Mesenchymal stem cell (in vitro differentiated cells and primary cell): ENCODE measurements around the gene CFD.

Experiments used
- DNase-seq: peaks from one replicate; pipeline ENCODE4 v3.0.0-alpha.2; 2013
- H2AFZ ChIP-seq: one replicate; pipeline ENCODE4 v1.6.1; 2013; ENCODE audit warnings: low read depth, mild to moderate bottlenecking, control low read depth, inconsistent platforms, low read length, moderate library complexity
- H2AK5ac ChIP-seq: 2 replicates; pipeline ENCODE4 v1.6.1; 2013; ENCODE audit warnings: low read length, moderate library complexity, mild to moderate bottlenecking, inconsistent platforms; ENCODE audit not compliant: severe bottlenecking
- H2BK120ac ChIP-seq: one replicate; pipeline ENCODE4 v1.6.1; 2013; ENCODE audit warnings: low read depth, mild to moderate bottlenecking, inconsistent platforms, low read length, moderate library complexity
- H2BK12ac ChIP-seq, 2 experiments: one replicate each; pipeline ENCODE4 v1.6.1; 2013; ENCODE audit warnings: inconsistent platforms in 2 of 2, low read length in 2 of 2, mild to moderate bottlenecking in 2 of 2, moderate library complexity in 2 of 2, control low read depth in 1 of 2
- H2BK15ac ChIP-seq: one replicate; pipeline ENCODE4 v1.6.1; 2013; ENCODE audit warnings: mild to moderate bottlenecking, low read depth, inconsistent platforms; ENCODE audit not compliant: poor library complexity, severe bottlenecking
- H2BK5ac ChIP-seq: 2 replicates; pipeline ENCODE4 v1.6.1; 2013; ENCODE audit warnings: low read depth, mild to moderate bottlenecking, low read length, control low read depth, inconsistent platforms; ENCODE audit not compliant: poor library complexity, severe bottlenecking
- H3K14ac ChIP-seq, 2 experiments: one replicate each; pipeline ENCODE4 v1.6.1; 2013; ENCODE audit warnings: inconsistent platforms in 2 of 2, low read length in 2 of 2, control low read depth in 1 of 2, mild to moderate bottlenecking in 1 of 2, moderate library complexity in 1 of 2
- H3K18ac ChIP-seq, 2 experiments: one replicate each; pipeline ENCODE4 v1.6.1; 2013; ENCODE audit warnings: inconsistent platforms in 2 of 2, low read length in 2 of 2, control low read depth in 1 of 2, low read depth in 1 of 2, mild to moderate bottlenecking in 1 of 2
- H3K23ac ChIP-seq, 2 experiments: one replicate each; pipeline ENCODE4 v1.6.1; 2013; ENCODE audit warnings: inconsistent platforms in 2 of 2, low read length in 2 of 2, mild to moderate bottlenecking in 2 of 2, moderate library complexity in 2 of 2, control low read depth in 1 of 2
- H3K27ac ChIP-seq: 2 replicates; pipeline ENCODE4 v1.5.1; 2013; ENCODE audit warnings: mild to moderate bottlenecking, moderate library complexity, low read length, control low read depth, inconsistent platforms; ENCODE audit not compliant: poor library complexity, severe bottlenecking
- H3K27me3 ChIP-seq, 2 experiments: 2 replicates each; pipeline versions ENCODE4 v1.6.1 to v1.7.0; 2013; ENCODE audit warnings: low read length in 2 of 2, mild to moderate bottlenecking in 2 of 2, moderate library complexity in 2 of 2, control low read depth in 1 of 2, inconsistent platforms in 1 of 2; ENCODE audit not compliant: control insufficient read depth in 1 of 2, insufficient read depth in 1 of 2
- H3K36me3 ChIP-seq, 2 experiments: 2 replicates each; pipeline versions ENCODE4 v1.6.1 to v1.7.0; 2013; ENCODE audit warnings: low read length in 2 of 2, control low read depth in 1 of 2, inconsistent platforms in 1 of 2, low read depth in 1 of 2, mild to moderate bottlenecking in 1 of 2; ENCODE audit not compliant: insufficient read depth in 2 of 2, control insufficient read depth in 1 of 2
- H3K4ac ChIP-seq, 2 experiments: one replicate each; pipeline ENCODE4 v1.6.1; 2013; ENCODE audit warnings: inconsistent platforms in 2 of 2, low read length in 2 of 2, mild to moderate bottlenecking in 2 of 2, moderate library complexity in 2 of 2, control low read depth in 1 of 2, low read depth in 1 of 2
- H3K4me1 ChIP-seq: 2 replicates; pipeline ENCODE4 v1.6.1; 2013; ENCODE audit warnings: low read depth, low read length, control low read depth; ENCODE audit not compliant: control insufficient read depth, insufficient read depth
- H3K4me2 ChIP-seq: 2 replicates; pipeline ENCODE4 v1.6.1; 2013; ENCODE audit warnings: low read length, mild to moderate bottlenecking, inconsistent platforms; ENCODE audit not compliant: poor library complexity, severe bottlenecking
- H3K4me3 ChIP-seq, 2 experiments: 2 replicates each; pipeline versions ENCODE4 v1.5.1 to v1.7.0; 2013; ENCODE audit warnings: low read length in 2 of 2, mild to moderate bottlenecking in 2 of 2, control low read depth in 1 of 2, low read depth in 1 of 2; ENCODE audit not compliant: insufficient read depth in 1 of 2
- H3K79me1 ChIP-seq: replicated peaks from 2 replicates; pipeline ENCODE4 v1.6.1; 2013; ENCODE audit warnings: mild to moderate bottlenecking, control low read depth, low read length, inconsistent platforms; ENCODE audit not compliant: poor library complexity, severe bottlenecking
- H3K9ac ChIP-seq: 2 replicates; pipeline ENCODE4 v1.7.0; 2013; ENCODE audit warnings: mild to moderate bottlenecking, low read length, moderate library complexity
- H3K9me3 ChIP-seq: 2 replicates; pipeline ENCODE4 v1.7.0; 2013; ENCODE audit warnings: mild to moderate bottlenecking, low read length; ENCODE audit not compliant: control insufficient read depth
- H4K8ac ChIP-seq: one replicate; pipeline ENCODE4 v1.6.1; 2013; ENCODE audit warnings: inconsistent platforms, mild to moderate bottlenecking, low read length, moderate library complexity
- H4K91ac ChIP-seq: one replicate; pipeline ENCODE4 v1.6.1; 2013; ENCODE audit warnings: mild to moderate bottlenecking, low read length, inconsistent platforms
- WGBS: methylation state at CpG from one replicate; pipeline ENCODE4 v1.1.7; 2013; ENCODE audit warnings: mixed read lengths; 5-methylcytosine and 5-hydroxymethylcytosine counted together

CFD gene

DNA sequence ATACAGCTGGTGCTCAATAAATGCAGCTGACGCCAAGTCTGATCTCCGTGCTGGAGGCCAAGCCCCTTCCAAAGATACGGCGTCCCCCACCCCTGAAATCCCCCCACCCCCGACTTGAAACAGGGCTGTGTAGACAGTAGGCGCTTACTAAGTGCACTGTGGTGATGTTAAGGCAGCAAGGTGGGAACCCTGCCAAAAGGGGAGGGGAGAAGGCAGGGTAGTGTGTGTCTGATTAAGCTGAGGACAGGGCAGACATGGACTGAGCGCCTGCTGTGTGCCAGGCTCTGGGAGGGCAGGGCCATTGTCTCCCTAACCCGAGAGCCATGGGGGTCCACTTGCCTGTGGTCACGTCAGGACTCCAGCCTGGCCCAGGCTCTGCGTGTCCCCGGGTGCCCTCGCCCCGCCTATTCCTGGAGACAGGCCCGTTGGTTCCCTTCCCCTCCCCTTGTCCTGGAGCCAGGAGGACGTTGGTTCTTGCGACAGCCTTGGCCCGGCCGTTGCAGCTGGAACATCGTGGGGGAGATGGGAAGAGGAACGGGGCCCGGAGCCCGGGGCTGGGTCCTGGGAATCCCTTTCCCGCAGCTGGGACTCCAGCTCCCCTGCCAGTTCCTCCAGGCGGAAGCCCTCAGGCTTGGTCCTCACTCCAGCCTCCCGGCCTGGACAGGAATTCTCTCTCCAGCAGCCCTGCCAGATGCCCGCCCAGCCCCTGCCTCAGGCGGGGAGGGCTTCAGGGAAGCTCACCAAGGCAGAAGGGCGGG is 9.1 kb upstream of the CFD start:
- H3K14ac ChIP-seq, result no peak overlapping the region
- H4K91ac ChIP-seq, result peak overlapping the region; percentile 57
- peaks cover 12% of the 10 kb centered on the region for H3K4me1 ChIP-seq
- no peak overlapping the region for H2AK5ac ChIP-seq
- peak overlapping the region; percentile 69 to 72 for H3K18ac ChIP-seq
- DNase-seq, result peak; percentile 91
- H3K4me3 ChIP-seq, result peak overlapping the region in 1 of 2 experiments; percentile 61
- no peaks in the 10 kb centered on the region for H3K36me3 ChIP-seq
- no peak overlapping the region for H2BK120ac ChIP-seq
- 38% methylated on average over 26 of the region's 28 CpGs for WGBS
- H2AFZ ChIP-seq, result no peak overlapping the region
- H3K27ac ChIP-seq, result no peak overlapping the region
- H3K23ac ChIP-seq, result no peak overlapping the region
- H3K27me3 ChIP-seq, result peaks cover 14 to 31% of the 10 kb centered on the region in 2 experiments
- peak overlapping the region; percentile 78 for H4K8ac ChIP-seq
- H3K4ac ChIP-seq, result peak overlapping the region in 1 of 2 experiments; percentile 52
- no peak overlapping the region for H2BK5ac ChIP-seq
- H3K9me3 ChIP-seq, result no peaks in the 10 kb centered on the region
- peak overlapping the region; percentile 77 for H3K9ac ChIP-seq
- H2BK12ac ChIP-seq, result peak overlapping the region; percentile 51 to 57
- H3K79me1 ChIP-seq, result no peaks in the 10 kb centered on the region
- no peak overlapping the region for H3K4me2 ChIP-seq
- H2BK15ac ChIP-seq, result peak overlapping the region; percentile 73

DNA sequence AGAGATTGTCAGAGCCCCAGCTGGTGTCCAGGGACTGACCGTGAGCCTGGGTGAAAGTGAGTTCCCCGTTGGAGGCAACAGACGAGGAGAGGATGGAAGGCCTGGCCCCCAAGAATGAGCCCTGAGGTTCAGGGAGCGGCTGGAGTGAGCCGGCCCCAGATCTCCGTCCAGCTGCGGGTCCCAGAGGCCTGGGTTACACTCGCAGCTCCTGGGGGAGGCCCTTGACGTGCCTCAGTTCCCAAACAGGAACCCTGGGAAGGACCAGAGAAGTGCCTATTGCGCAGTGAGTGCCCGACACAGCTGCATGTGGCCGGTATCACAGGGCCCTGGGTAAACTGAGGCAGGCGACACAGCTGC is 8.5 kb upstream of the CFD start:
- peak overlapping the region in 1 of 2 experiments; percentile 42 for H3K4ac ChIP-seq
- no peak overlapping the region for H2AK5ac ChIP-seq
- H2BK12ac ChIP-seq, result peak overlapping the region; percentile 5 to 57
- H3K27me3 ChIP-seq, result peaks cover 14 to 26% of the 10 kb centered on the region in 2 experiments
- DNase-seq, result no peak
- H3K79me1 ChIP-seq, result no peaks in the 10 kb centered on the region
- no peak overlapping the region for H3K4me2 ChIP-seq
- H2BK120ac ChIP-seq, result no peak overlapping the region
- H2BK15ac ChIP-seq, result peak overlapping the region; percentile 73
- H4K91ac ChIP-seq, result peak overlapping the region; percentile 54
- H3K18ac ChIP-seq, result peak overlapping the region; percentile 69 to 72
- H4K8ac ChIP-seq, result peak overlapping the region; percentile 78
- H3K27ac ChIP-seq, result no peak overlapping the region
- H3K14ac ChIP-seq, result no peak overlapping the region
- no peak overlapping the region for H2BK5ac ChIP-seq
- no peaks in the 10 kb centered on the region for H3K36me3 ChIP-seq
- 68% methylated on average over 13 of the region's 13 CpGs for WGBS
- H3K23ac ChIP-seq, result no peak overlapping the region
- H3K4me1 ChIP-seq, result peaks cover 10% of the 10 kb centered on the region
- no peak overlapping the region for H2AFZ ChIP-seq
- no peaks in the 10 kb centered on the region for H3K9me3 ChIP-seq
- peak overlapping the region; percentile 77 for H3K9ac ChIP-seq
- peak overlapping the region in 1 of 2 experiments; percentile 61 for H3K4me3 ChIP-seq

DNA sequence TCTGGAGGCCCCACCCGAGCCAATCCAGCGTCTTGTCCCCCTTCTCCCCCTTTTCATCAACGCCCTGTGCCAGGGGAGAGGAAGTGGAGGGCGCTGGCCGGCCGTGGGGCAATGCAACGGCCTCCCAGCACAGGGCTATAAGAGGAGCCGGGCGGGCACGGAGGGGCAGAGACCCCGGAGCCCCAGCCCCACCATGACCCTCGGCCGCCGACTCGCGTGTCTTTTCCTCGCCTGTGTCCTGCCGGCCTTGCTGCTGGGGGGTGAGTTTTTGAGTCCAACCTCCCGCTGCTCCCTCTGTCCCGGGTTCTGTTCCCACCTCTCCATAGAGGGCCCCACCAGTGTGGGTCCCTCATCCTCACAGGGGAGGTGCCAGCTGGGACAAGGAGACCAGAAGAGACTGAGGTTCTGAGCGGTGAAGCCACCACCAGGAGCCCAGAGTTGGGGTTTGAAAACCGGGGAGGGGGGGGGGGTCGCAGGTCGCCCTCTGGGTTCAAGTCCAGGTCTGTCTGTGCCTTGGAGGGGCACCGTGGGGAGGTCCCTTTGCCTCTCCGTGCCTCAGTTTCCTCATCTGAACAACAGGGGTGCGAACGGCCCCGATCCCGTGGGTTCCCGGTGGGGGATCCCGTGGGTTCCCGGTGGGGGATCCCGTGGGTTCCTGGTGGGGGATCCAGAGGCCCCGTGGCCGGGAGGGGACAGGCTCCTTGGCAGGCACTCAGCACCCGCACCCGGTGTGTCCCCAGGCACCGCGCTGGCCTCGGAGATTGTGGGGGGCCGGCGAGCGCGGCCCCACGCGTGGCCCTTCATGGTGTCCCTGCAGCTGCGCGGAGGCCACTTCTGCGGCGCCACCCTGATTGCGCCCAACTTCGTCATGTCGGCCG is 7.1 kb upstream of the CFD start, which contains the start of gene ELANE:
TSS of gene ELANE (plus strand) at position 168 of the 878 bp plus-strand sequence. CDS start at position 194, 26 bp downstream.
- no peak for DNase-seq
- H2AFZ ChIP-seq, result no peak within 1 kb of the TSS
- H3K14ac ChIP-seq, result no peak within 1 kb of the TSS
- no peak within 1 kb of the TSS for H3K27ac ChIP-seq
- H3K4me1 ChIP-seq, result peaks cover 9% of the 10 kb centered on the region
- no peak within 1 kb of the TSS for H2AK5ac ChIP-seq
- H2BK120ac ChIP-seq, result peak within 1 kb of the TSS; percentile 11
- no peak within 1 kb of the TSS for H4K8ac ChIP-seq
- H3K79me1 ChIP-seq, result no peaks in the 10 kb centered on the region
- H3K27me3 ChIP-seq, result peaks cover 9 to 12% of the 10 kb centered on the region in 2 experiments
- H3K23ac ChIP-seq, result no peak within 1 kb of the TSS
- H3K4me3 ChIP-seq, result peak within 1 kb of the TSS in 1 of 2 experiments; percentile 61
- no peak within 1 kb of the TSS for H3K4me2 ChIP-seq
- H3K9ac ChIP-seq, result peak within 1 kb of the TSS; percentile 77
- WGBS, result 83% methylated on average over 54 of the region's 55 CpGs
- no peaks in the 10 kb centered on the region for H3K9me3 ChIP-seq
- H4K91ac ChIP-seq, result peak within 1 kb of the TSS; percentile 27
- no peak within 1 kb of the TSS for H3K4ac ChIP-seq
- no peak within 1 kb of the TSS for H3K18ac ChIP-seq
- H3K36me3 ChIP-seq, result no peaks in the 10 kb centered on the region
- no peak within 1 kb of the TSS for H2BK5ac ChIP-seq
- H2BK15ac ChIP-seq, result peak within 1 kb of the TSS; percentile 80
- H2BK12ac ChIP-seq, result peak within 1 kb of the TSS; percentile 5 to 57
